Activated naive CD8-positive, alpha-beta T cell (primary cell): Measurements from ENCODE around the gene RFT1.

Experiments
- H3K27ac Mint-ChIP-seq: one replicate; pipeline ENCODE4 v1.8.0; 2021; ENCODE audit warnings: mixed read lengths
- H3K27me3 Mint-ChIP-seq: one replicate; pipeline ENCODE4 v1.8.0; 2021; ENCODE audit warnings: mixed read lengths
- H3K36me3 Mint-ChIP-seq: one replicate; pipeline ENCODE4 v1.8.0; 2021; ENCODE audit warnings: mixed read lengths
- H3K4me1 Mint-ChIP-seq: one replicate; pipeline ENCODE4 v1.8.0; 2021; ENCODE audit warnings: low read depth, mixed read lengths
- H3K4me3 Mint-ChIP-seq: one replicate; pipeline ENCODE4 v1.8.0; 2021; ENCODE audit warnings: mild to moderate bottlenecking, mixed read lengths
- H3K9me3 Mint-ChIP-seq: one replicate; pipeline ENCODE4 v1.8.0; 2021; ENCODE audit warnings: low read depth, mixed read lengths

RFT1 gene

GRCh38 chr3:53129344-53129743 is 891 bp downstream of the RFT1 start:
- peaks cover 28% of the 10 kb centered on the region for H3K4me1 Mint-ChIP-seq
- no peaks in the 10 kb centered on the region for H3K9me3 Mint-ChIP-seq
- H3K27ac Mint-ChIP-seq = peak overlapping the region; percentile 97
- H3K36me3 Mint-ChIP-seq = peaks cover 4% of the 10 kb centered on the region
- H3K4me3 Mint-ChIP-seq = peak overlapping the region; percentile 95
- H3K27me3 Mint-ChIP-seq = no peaks in the 10 kb centered on the region

GRCh38 chr3:53126601-53127000 is 3.6 kb downstream of the RFT1 start:
- no peaks in the 10 kb centered on the region for H3K27me3 Mint-ChIP-seq
- H3K36me3 Mint-ChIP-seq = peaks cover 4% of the 10 kb centered on the region
- peaks cover 28% of the 10 kb centered on the region for H3K4me1 Mint-ChIP-seq
- no peaks in the 10 kb centered on the region for H3K9me3 Mint-ChIP-seq
- H3K27ac Mint-ChIP-seq = no peak overlapping the region
- no peak overlapping the region for H3K4me3 Mint-ChIP-seq

DNA sequence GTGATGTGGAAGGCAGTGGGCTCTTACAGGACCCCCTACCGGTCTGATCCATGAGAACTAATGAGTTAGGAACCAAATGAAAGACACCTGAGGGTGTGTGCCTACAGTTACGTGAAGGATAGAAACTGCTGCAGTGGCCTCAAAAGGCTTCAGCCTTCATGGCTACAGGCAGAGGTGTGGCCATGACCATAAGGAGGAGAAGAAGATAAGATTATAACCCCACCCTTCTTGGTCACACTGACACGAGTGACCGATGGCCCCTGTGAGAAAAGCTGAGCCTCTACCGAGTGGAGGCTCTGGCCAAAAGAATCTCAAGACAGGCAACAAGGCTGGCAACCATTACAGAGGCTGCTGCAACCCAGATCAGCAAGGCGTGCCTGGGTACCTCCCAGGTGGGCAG is 6.3 kb downstream of the RFT1 start:
- H3K4me3 Mint-ChIP-seq = no peak overlapping the region
- peaks cover 9% of the 10 kb centered on the region for H3K4me1 Mint-ChIP-seq
- H3K36me3 Mint-ChIP-seq = peaks cover 8% of the 10 kb centered on the region
- H3K9me3 Mint-ChIP-seq = no peaks in the 10 kb centered on the region
- H3K27me3 Mint-ChIP-seq = no peaks in the 10 kb centered on the region
- no peak overlapping the region for H3K27ac Mint-ChIP-seq

GRCh38 chr3:53123510-53123909 is 6.7 kb downstream of the RFT1 start:
- no peak overlapping the region for H3K4me3 Mint-ChIP-seq
- H3K9me3 Mint-ChIP-seq = no peaks in the 10 kb centered on the region

DNA sequence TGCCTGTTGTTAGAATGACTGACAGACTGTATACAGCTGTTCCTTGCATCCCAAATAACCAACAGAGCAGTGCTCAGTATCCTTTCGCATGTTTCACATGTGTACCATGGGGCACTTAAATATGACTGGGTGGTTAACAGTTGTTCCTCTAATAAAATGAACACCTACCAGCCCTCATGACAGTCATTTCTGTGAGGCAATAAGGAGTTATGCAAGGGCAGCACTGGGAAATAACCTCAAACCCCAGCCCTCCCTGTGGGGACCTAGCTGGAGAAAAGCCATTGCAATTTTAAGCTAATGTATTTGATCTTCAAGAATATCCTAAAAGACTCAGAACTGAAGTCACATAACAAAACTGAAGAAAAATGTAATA is 7.3 kb downstream of the RFT1 start:
- H3K9me3 Mint-ChIP-seq = no peaks in the 10 kb centered on the region
- H3K4me3 Mint-ChIP-seq = no peak overlapping the region
- peaks cover 8% of the 10 kb centered on the region for H3K36me3 Mint-ChIP-seq
- peaks cover 2% of the 10 kb centered on the region for H3K4me1 Mint-ChIP-seq
- no peaks in the 10 kb centered on the region for H3K27me3 Mint-ChIP-seq
- H3K27ac Mint-ChIP-seq = no peak overlapping the region

More at GRCh38 chr3:53123510-53123909, 6.7 kb downstream of the RFT1 start:
- Mint-ChIP-seq H3K27ac (no peak overlapping the region), H3K27me3 (no peaks in the 10 kb centered on the region), H3K36me3 (peaks cover 8% of the 10 kb centered on the region), H3K4me1 (peaks cover 6% of the 10 kb centered on the region)

GRCh38 chr3:53122255-53122932 is 7.8 kb downstream of the RFT1 start:
- peaks cover 8% of the 10 kb centered on the region for H3K36me3 Mint-ChIP-seq
- H3K27me3 Mint-ChIP-seq = no peaks in the 10 kb centered on the region
- no peak overlapping the region for H3K27ac Mint-ChIP-seq

GRCh38 chr3:53120336-53120735 is 9.9 kb downstream of the RFT1 start:
- no peak overlapping the region for H3K27ac Mint-ChIP-seq
- H3K9me3 Mint-ChIP-seq = no peaks in the 10 kb centered on the region
- peaks cover 8% of the 10 kb centered on the region for H3K36me3 Mint-ChIP-seq
- peaks cover 2% of the 10 kb centered on the region for H3K4me1 Mint-ChIP-seq
- no peak overlapping the region for H3K4me3 Mint-ChIP-seq
- no peaks in the 10 kb centered on the region for H3K27me3 Mint-ChIP-seq

More at GRCh38 chr3:53122255-53122932, 7.8 kb downstream of the RFT1 start:
- Mint-ChIP-seq H3K9me3 (no peaks in the 10 kb centered on the region), H3K4me3 (no peak overlapping the region), H3K4me1 (peaks cover 2% of the 10 kb centered on the region)

DNA sequence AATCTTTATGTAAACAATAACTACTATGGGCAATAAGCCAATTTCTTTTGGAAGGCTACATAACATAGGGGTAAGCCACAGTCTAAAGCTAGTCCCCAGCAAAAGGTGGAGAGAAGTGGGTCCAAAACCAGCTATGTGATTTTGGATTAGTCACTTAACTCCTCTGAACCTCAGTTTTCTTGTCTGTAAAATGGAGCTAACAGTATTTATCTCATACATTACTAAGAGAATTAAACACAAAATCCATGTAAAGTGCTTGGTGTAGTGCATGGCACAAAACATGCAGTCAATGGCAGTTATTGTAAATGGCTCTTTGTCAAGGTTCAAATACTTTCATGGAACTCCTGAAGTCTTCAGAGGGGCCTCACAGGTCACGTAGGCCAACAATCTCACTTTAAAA is 13.3 kb downstream of the RFT1 start:
- Mint-ChIP-seq H3K9me3 (no peaks in the 10 kb centered on the region), H3K4me3 (no peak overlapping the region), H3K36me3 (peaks cover 4% of the 10 kb centered on the region), H3K27me3 (no peaks in the 10 kb centered on the region), H3K4me1 (no peaks in the 10 kb centered on the region), H3K27ac (no peak overlapping the region)

DNA sequence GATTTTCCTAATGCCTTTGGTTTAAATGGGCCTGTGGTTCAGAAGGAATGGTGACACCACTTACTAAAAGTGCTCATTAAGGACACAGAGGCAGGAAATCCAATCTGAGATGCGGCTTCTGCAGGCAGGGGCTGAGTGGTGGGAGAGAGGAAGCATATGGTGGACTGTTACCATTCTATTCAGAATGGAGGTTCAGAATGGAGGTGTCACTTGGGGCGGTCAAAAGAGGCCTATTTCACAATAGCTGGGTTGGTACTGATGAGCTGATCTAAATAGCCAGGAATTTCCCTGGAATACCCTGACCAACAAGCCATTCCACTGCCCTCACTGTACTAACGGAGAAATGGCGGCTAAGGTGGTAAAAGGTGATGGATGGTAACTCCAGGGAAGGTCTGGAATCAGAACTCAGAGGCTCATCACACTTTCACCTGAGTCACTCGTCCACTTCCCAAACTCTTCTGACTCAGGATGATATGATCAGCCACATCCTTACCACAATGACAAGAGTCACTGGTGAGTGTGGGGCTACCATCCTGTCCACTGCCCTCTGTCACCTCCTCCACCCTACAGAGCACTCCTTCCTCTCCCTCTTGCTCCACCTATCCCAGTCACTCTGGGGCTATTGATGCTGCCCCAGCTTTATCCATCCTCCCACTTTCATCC is 15.7 kb downstream of the RFT1 start:
- no peak overlapping the region for H3K4me3 Mint-ChIP-seq
- no peaks in the 10 kb centered on the region for H3K27me3 Mint-ChIP-seq

DNA sequence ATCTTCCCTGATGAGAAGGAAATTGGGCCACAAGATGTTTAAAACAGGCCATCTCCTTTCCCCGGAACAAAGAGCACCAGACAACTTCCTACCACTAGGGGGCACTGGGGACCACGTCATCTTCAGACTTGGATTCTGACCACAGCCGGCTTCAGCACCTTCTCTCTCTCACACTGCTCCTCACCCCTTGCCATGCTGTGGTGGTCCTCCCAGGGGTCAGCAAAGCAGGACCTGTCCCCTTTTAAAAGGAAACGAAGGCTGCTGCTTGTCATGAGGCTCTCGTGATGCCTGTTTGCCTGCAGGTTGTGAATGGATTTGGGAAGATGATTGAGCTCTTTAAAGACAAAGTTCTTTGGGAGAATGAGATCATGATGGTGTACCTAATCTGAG is 16.2 kb downstream of the RFT1 start:
- peaks cover 10% of the 10 kb centered on the region for H3K36me3 Mint-ChIP-seq
- no peak overlapping the region for H3K27ac Mint-ChIP-seq
- no peaks in the 10 kb centered on the region for H3K27me3 Mint-ChIP-seq
- H3K4me1 Mint-ChIP-seq = peaks cover 9% of the 10 kb centered on the region
- H3K4me3 Mint-ChIP-seq = no peak overlapping the region
- H3K9me3 Mint-ChIP-seq = no peaks in the 10 kb centered on the region

More for the DNA sequence above, 15.7 kb downstream of the RFT1 start:
- H3K27ac Mint-ChIP-seq = no peak overlapping the region
- H3K9me3 Mint-ChIP-seq = no peaks in the 10 kb centered on the region
- peaks cover 5% of the 10 kb centered on the region for H3K4me1 Mint-ChIP-seq
- peaks cover 7% of the 10 kb centered on the region for H3K36me3 Mint-ChIP-seq

DNA sequence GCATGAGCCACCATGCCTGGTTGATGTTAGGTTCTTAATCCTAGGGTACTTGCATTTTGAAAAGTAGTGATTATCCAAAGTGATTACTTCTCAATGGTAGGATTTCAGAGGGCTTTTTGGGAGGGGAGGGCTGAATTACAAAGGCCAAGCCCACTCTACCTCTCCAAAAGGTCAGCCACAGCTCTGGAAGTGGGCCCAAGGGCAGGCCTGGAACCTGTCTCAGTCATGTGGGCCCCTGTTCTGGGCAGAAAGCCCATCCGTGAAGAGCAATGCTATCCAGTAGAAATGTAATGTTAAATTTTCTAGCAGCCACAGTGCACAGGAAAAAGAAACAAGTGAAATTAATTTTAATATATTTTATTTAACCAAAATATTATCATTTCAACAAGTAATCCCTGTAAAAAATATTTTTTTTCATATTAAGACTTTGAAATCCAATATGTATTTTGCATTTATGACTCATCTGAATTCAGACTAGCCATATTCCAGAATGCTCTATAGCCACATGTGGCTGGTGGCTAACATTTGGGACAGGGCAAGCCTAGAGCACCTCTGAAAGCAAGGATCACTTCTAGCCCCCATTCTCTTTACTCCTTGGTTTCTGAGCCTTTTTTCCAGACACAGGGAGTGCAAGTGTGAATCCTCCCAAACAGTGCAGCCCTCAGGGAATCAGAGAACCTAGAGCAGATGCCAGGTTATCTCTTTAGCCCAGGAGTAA is 16.8 kb downstream of the RFT1 start:
- peaks cover 10% of the 10 kb centered on the region for H3K4me1 Mint-ChIP-seq
- peaks cover 11% of the 10 kb centered on the region for H3K36me3 Mint-ChIP-seq
- H3K27ac Mint-ChIP-seq = no peak overlapping the region
- H3K4me3 Mint-ChIP-seq = no peak overlapping the region
- H3K27me3 Mint-ChIP-seq = no peaks in the 10 kb centered on the region
- no peaks in the 10 kb centered on the region for H3K9me3 Mint-ChIP-seq

DNA sequence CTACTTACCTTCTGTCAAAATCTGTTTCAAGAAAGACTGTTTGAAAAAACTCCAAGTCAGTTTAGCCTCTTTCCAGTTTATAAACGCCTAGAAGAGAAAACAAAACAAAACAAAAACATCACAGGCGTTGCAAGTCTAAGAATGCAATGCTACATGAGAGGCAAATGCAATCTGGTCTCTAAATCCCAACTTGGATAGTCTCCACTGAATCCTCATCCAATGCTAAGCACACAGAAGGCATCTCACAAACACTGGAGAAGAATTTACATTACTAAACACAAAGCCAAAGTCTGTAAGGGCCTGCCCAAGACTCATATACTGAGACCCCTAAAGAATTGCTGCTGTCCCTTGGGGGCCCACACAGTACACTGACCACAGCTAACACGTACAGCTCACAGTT is 18.4 kb downstream of the RFT1 start:
- peaks cover 10% of the 10 kb centered on the region for H3K4me1 Mint-ChIP-seq
- no peak overlapping the region for H3K4me3 Mint-ChIP-seq
- no peak overlapping the region for H3K27ac Mint-ChIP-seq
- H3K9me3 Mint-ChIP-seq = no peaks in the 10 kb centered on the region
- no peaks in the 10 kb centered on the region for H3K27me3 Mint-ChIP-seq
- peaks cover 13% of the 10 kb centered on the region for H3K36me3 Mint-ChIP-seq

GRCh38 chr3:53109891-53110771 is 20.1 kb downstream of the RFT1 start:
- H3K27ac Mint-ChIP-seq = peak overlapping the region; percentile 58
- no peaks in the 10 kb centered on the region for H3K9me3 Mint-ChIP-seq
- H3K4me1 Mint-ChIP-seq = peaks cover 10% of the 10 kb centered on the region
- no peaks in the 10 kb centered on the region for H3K27me3 Mint-ChIP-seq
- no peak overlapping the region for H3K4me3 Mint-ChIP-seq
- H3K36me3 Mint-ChIP-seq = peaks cover 15% of the 10 kb centered on the region

- Mint-ChIP-seq H3K27me3 (no peaks in the 10 kb centered on the region), H3K36me3 (peaks cover 15% of the 10 kb centered on the region), H3K4me3 (peak overlapping the region; percentile 51), H3K4me1 (peaks cover 13% of the 10 kb centered on the region), H3K9me3 (no peaks in the 10 kb centered on the region), H3K27ac (peak overlapping the region; percentile 88)
Observed at GRCh38 chr3:53109190-53109589, 21.0 kb downstream of the RFT1 start.
